GM19463 (cell line): ENCODE measurements around the gene KLHDC9.
A peak's percentile ranks its signal among the peaks of the same experiment; 100 is the strongest.
"Not testable (repeated sequence)": the region's sequence is repeated elsewhere in the genome, so short reads cannot be mapped to it uniquely, and the experiment has no call there.

ENCODE experiments used
- ATAC-seq: cut with Tn5 transposase; IDR thresholded peaks from one replicate; pipeline ENCODE4 v1.9.1; 2021; ENCODE audit warnings: mild to moderate bottlenecking, moderate library complexity; ENCODE audit not compliant: unreplicated experiment

KLHDC9 gene

GRCh38 chr1:161095230-161095629 lies 2.9 kb upstream of the KLHDC9 start:
- ATAC-seq: no peak

GRCh38 chr1:161096015-161096414 lies 2.1 kb upstream of the KLHDC9 start:
- peak; percentile 55 for ATAC-seq

GRCh38 chr1:161096530-161096929 lies 1.6 kb upstream of the KLHDC9 start:
- no peak for ATAC-seq

GRCh38 chr1:161099090-161099802 lies 1.1 kb downstream of the KLHDC9 start:
- no peak for ATAC-seq

GRCh38 chr1:161100556-161100955 lies 2.4 kb downstream of the KLHDC9 start:
- no peak for ATAC-seq

GRCh38 chr1:161106431-161106830 lies 8.3 kb downstream of the KLHDC9 start:
- no peak for ATAC-seq

- no peak for ATAC-seq
Observed at GRCh38 chr1:161111117-161111516, 13.0 kb downstream of the KLHDC9 start.

GRCh38 chr1:161111527-161111926 lies 13.4 kb downstream of the KLHDC9 start:
- no peak for ATAC-seq

GRCh38 chr1:161113915-161114314 lies 15.8 kb downstream of the KLHDC9 start:
- ATAC-seq: no peak

- no peak for ATAC-seq
Observed at GRCh38 chr1:161114556-161114955, 16.4 kb downstream of the KLHDC9 start.

- ATAC-seq: no peak
Observed at GRCh38 chr1:161115132-161115711, 17.1 kb downstream of the KLHDC9 start.

- not testable (repeated sequence) for ATAC-seq
Observed at GRCh38 chr1:161115961-161116360, 17.8 kb downstream of the KLHDC9 start.

- ATAC-seq: peak; percentile 84
Observed at GRCh38 chr1:161117759-161118581, 19.8 kb downstream of the KLHDC9 start, which contains the start of the genes NIT1 and PFDN2. NIT1 (plus strand) TSS chr1:161118105; CDS start chr1:161118177, 72 bp downstream. PFDN2 (minus strand) TSS chr1:161118037; CDS start chr1:161118026, 11 bp downstream.

- peak; percentile 52 for ATAC-seq
Observed at GRCh38 chr1:161119092-161119903, 21.1 kb downstream of the KLHDC9 start.

GRCh38 chr1:161121042-161121650 lies 23.0 kb downstream of the KLHDC9 start:
- ATAC-seq: no peak

- ATAC-seq: no peak
Observed at GRCh38 chr1:161121834-161122233, 23.7 kb downstream of the KLHDC9 start.

GRCh38 chr1:161122967-161123366 lies 24.8 kb downstream of the KLHDC9 start:
- no peak for ATAC-seq

GRCh38 chr1:161127649-161128048 lies 29.5 kb downstream of the KLHDC9 start:
- ATAC-seq: no peak

GRCh38 chr1:161128591-161129420 lies 30.6 kb downstream of the KLHDC9 start:
- no peak for ATAC-seq
